ENCODE results near the gene NEGR1.

NEGR1 gene

DNA sequence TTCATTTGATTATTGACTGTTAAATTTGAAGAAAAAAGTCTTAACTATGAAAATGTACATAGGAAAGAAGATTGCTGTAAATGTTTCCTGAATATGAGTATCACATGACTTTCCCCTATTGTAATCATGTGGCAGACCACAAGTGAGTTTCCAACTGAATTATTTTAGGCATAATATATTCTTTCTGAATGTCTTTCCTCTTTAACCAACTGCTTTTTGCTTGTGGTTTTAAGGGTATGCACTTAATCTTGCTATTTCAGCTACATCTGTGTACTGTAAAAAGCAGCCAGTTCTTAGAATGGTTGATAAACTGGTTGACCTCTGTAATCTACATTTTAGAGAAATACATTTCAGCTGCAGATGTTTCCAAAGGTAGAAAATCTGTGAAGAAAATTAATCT is 400.7 kb downstream of the NEGR1 start:
- Histone ChIP-seq H3K27me3 (ENCODE audit: insufficient read depth, low read length) (no peaks in the 10 kb centered on the region), H3K27ac (ENCODE audit: low read depth, low read length) (no peak overlapping the region), H3K4me1 (ENCODE audit: control insufficient read depth, insufficient read depth, low read length, unreplicated experiment) (no peaks in the 10 kb centered on the region), H3K4me3 (ENCODE audit: low read depth, low read length) (no peak overlapping the region), H2AFZ (ENCODE audit: low read length, unreplicated experiment) (no peak overlapping the region), H3K79me2 (ENCODE audit: control insufficient read depth, insufficient read depth, low read length, unreplicated experiment) (no peaks in the 10 kb centered on the region), H3K36me3 (ENCODE audit: insufficient read depth, low read length) (no peaks in the 10 kb centered on the region)

DNA sequence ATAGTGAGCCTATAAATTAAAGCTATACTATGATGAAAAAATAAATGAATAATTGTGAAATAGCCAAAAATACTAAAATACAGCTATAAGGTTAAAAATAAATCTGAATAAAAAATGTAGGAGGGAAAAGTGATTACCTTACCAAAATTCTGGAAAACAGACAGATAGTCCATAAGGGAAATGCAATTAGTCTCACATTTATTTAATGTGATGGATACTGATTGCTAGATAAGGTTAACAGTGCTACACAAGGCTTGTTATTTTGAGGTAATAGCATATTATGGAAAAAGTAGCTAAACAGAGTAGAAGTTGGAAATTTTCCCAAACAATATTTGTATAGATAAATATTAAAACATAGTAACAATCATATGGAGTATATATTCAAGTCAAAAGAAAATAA is 413.0 kb downstream of the NEGR1 start:
- H3K36me3 ChIP-seq (ENCODE audit: insufficient read depth, low read length), result no peaks in the 10 kb centered on the region
- H3K4me1 ChIP-seq (ENCODE audit: control insufficient read depth, insufficient read depth, low read length, unreplicated experiment), result no peaks in the 10 kb centered on the region
- no peak overlapping the region for H3K4me3 ChIP-seq (ENCODE audit: low read depth, low read length)

DNA sequence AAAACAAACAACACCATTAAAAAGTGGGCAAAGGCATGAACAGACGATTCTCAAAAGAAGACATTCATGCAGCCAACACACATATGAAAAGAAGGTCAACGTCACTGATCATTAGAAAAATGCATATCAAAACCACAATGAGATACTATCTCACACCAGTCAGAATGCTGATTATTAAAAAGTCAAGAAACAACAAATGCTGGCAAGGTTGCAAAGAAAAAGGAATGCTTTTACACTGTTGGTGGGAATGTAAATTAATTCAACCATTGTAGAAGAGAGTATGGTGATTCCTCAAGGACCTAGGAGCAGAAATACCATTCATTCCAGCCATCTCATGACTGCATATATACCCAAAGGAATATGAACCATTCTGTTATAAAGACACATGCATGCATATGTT is 419.6 kb downstream of the NEGR1 start:
- H3K27ac ChIP-seq (ENCODE audit: low read depth, low read length), result no peak overlapping the region
- H3K4me1 ChIP-seq (ENCODE audit: control insufficient read depth, insufficient read depth, low read length, unreplicated experiment), result peaks cover 16% of the 10 kb centered on the region
- no peak overlapping the region for H3K4me3 ChIP-seq (ENCODE audit: low read depth, low read length)
- no peaks in the 10 kb centered on the region for H3K36me3 ChIP-seq (ENCODE audit: insufficient read depth, low read length)
- H3K27me3 ChIP-seq (ENCODE audit: insufficient read depth, low read length), result no peaks in the 10 kb centered on the region
- no peaks in the 10 kb centered on the region for H3K79me2 ChIP-seq (ENCODE audit: control insufficient read depth, insufficient read depth, low read length, unreplicated experiment)
- H2AFZ ChIP-seq (ENCODE audit: low read length, unreplicated experiment), result no peak overlapping the region

More for the DNA sequence above, 413.0 kb downstream of the NEGR1 start:
- Histone ChIP-seq H3K27me3 (ENCODE audit: insufficient read depth, low read length) (no peaks in the 10 kb centered on the region), H3K27ac (ENCODE audit: low read depth, low read length) (no peak overlapping the region), H2AFZ (ENCODE audit: low read length, unreplicated experiment) (no peak overlapping the region), H3K79me2 (ENCODE audit: control insufficient read depth, insufficient read depth, low read length, unreplicated experiment) (no peaks in the 10 kb centered on the region)

DNA sequence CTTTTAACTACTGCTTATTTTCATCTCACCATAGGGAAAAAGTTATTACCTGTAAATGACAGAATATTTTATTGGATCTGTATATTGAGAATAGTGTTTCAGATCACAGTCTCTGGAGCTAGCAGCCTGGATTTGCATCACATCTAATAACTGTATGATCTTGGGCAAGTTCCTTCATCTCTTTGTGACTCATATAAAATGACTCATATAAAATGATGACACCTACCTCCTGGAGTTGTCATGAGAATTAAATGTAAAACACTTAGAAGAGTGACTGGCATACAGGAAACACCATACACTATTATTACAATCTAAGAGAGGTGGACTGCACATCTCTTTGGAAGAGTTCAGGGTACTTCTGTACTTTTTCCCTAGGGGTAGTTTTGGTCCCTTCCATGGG is 421.3 kb downstream of the NEGR1 start:
- Histone ChIP-seq H3K36me3 (ENCODE audit: insufficient read depth, low read length) (no peaks in the 10 kb centered on the region), H3K4me1 (ENCODE audit: control insufficient read depth, insufficient read depth, low read length, unreplicated experiment) (peaks cover 28% of the 10 kb centered on the region), H3K4me3 (ENCODE audit: low read depth, low read length) (no peak overlapping the region), H3K27ac (ENCODE audit: low read depth, low read length) (no peak overlapping the region), H3K79me2 (ENCODE audit: control insufficient read depth, insufficient read depth, low read length, unreplicated experiment) (no peaks in the 10 kb centered on the region), H3K27me3 (ENCODE audit: insufficient read depth, low read length) (no peaks in the 10 kb centered on the region), H2AFZ (ENCODE audit: low read length, unreplicated experiment) (no peak overlapping the region)

DNA sequence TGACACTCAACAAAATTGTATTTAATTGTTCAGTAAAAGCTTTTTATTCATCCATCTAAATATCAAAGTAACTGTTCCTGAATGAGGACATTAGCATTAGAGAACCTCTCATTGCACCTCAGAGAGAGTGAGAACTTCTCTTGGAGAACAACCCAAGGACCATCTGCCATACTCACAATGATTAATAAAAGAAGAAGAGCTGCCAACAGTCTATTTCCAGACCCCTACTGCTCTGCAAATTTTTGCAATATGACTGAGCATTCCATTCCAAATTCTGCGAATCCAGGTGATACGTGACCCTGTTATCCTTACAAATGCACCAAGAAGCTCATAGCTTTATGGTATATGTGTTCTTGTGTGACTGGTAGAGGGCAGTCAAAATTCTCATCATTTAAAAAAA is 422.5 kb downstream of the NEGR1 start:
- H3K27me3 ChIP-seq (ENCODE audit: insufficient read depth, low read length), result no peaks in the 10 kb centered on the region
- no peak overlapping the region for H2AFZ ChIP-seq (ENCODE audit: low read length, unreplicated experiment)
- H3K79me2 ChIP-seq (ENCODE audit: control insufficient read depth, insufficient read depth, low read length, unreplicated experiment), result no peaks in the 10 kb centered on the region
- no peaks in the 10 kb centered on the region for H3K36me3 ChIP-seq (ENCODE audit: insufficient read depth, low read length)
- no peak overlapping the region for H3K27ac ChIP-seq (ENCODE audit: low read depth, low read length)
- H3K4me3 ChIP-seq (ENCODE audit: low read depth, low read length), result no peak overlapping the region
- H3K4me1 ChIP-seq (ENCODE audit: control insufficient read depth, insufficient read depth, low read length, unreplicated experiment), result peaks cover 28% of the 10 kb centered on the region

DNA sequence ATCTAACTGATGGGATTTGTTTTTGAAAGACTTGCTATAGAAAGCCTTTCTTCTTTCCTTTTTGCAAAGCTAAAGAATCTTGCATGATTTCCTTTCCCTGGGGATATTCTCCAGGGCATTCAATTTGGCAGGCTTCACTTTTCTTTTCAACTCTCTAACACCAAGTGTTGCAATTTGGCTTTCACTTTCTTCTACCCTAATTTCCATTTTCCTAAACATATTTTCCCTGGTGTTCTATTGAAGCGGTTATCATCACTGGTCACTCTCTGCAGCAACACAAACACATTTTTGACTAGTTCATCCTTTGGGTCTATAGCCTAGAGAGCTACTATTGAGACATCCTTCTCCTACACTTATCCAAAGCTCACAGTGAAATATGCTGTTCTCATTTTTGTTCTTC is 424.5 kb downstream of the NEGR1 start:
- Histone ChIP-seq H3K36me3 (ENCODE audit: insufficient read depth, low read length) (no peaks in the 10 kb centered on the region), H2AFZ (ENCODE audit: low read length, unreplicated experiment) (no peak overlapping the region), H3K27me3 (ENCODE audit: insufficient read depth, low read length) (no peaks in the 10 kb centered on the region), H3K27ac (ENCODE audit: low read depth, low read length) (no peak overlapping the region), H3K4me3 (ENCODE audit: low read depth, low read length) (peak overlapping the region; percentile 31; the same call in 1 of the 2 replicates), H3K79me2 (ENCODE audit: control insufficient read depth, insufficient read depth, low read length, unreplicated experiment) (no peaks in the 10 kb centered on the region), H3K4me1 (ENCODE audit: control insufficient read depth, insufficient read depth, low read length, unreplicated experiment) (peaks cover 28% of the 10 kb centered on the region)

DNA sequence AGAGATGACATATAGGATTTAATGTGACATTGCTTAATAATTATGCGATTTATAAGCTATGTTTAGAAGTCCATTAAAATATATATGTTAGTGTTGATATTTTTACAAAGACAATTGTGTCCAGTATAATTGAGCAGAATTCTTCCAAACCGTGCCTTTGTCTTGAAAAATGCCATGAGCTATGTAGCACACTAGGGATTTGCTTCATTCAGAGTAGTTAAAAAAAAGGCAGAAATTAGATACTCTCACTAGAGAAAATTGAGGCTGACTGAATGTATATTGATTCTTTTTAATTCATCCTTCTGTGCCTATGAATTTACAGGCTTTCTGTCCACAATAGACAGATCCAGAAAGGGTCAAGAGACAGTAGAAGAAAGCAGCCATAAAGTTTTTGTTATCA is 429.0 kb downstream of the NEGR1 start:
- Histone ChIP-seq H3K27ac (ENCODE audit: low read depth, low read length) (no peak overlapping the region), H3K79me2 (ENCODE audit: control insufficient read depth, insufficient read depth, low read length, unreplicated experiment) (no peaks in the 10 kb centered on the region), H2AFZ (ENCODE audit: low read length, unreplicated experiment) (no peak overlapping the region), H3K4me3 (ENCODE audit: low read depth, low read length) (no peak overlapping the region), H3K4me1 (ENCODE audit: control insufficient read depth, insufficient read depth, low read length, unreplicated experiment) (peaks cover 29% of the 10 kb centered on the region), H3K27me3 (ENCODE audit: insufficient read depth, low read length) (no peaks in the 10 kb centered on the region), H3K36me3 (ENCODE audit: insufficient read depth, low read length) (no peaks in the 10 kb centered on the region)

DNA sequence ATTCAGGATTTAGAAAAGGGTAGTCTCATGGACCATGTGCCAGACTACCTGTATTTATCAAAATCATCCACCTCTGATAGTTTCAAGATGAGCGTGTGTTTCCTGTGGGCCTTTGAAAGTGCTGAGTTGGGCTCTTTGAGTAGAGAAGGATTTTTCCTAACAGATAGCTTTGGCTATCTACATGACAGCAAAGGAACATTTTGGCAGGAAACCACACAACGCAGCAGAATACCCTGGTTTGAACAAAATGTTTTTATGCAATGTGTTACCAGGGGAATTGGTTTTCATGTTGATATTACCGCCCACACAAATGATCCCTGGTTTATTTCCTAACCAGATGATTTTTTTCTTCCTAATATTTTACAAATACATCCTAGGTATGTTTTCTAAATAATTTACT is 431.4 kb downstream of the NEGR1 start:
- no peaks in the 10 kb centered on the region for H3K36me3 ChIP-seq (ENCODE audit: insufficient read depth, low read length)
- H3K27me3 ChIP-seq (ENCODE audit: insufficient read depth, low read length), result no peaks in the 10 kb centered on the region
- no peaks in the 10 kb centered on the region for H3K79me2 ChIP-seq (ENCODE audit: control insufficient read depth, insufficient read depth, low read length, unreplicated experiment)
- H3K27ac ChIP-seq (ENCODE audit: low read depth, low read length), result peak overlapping the region; percentile 89
- H3K4me3 ChIP-seq (ENCODE audit: low read depth, low read length), result peak overlapping the region; percentile 53; the same call in 1 of the 2 replicates
- peak overlapping the region; percentile 73 for H2AFZ ChIP-seq (ENCODE audit: low read length, unreplicated experiment)
- peaks cover 13% of the 10 kb centered on the region for H3K4me1 ChIP-seq (ENCODE audit: control insufficient read depth, insufficient read depth, low read length, unreplicated experiment)

DNA sequence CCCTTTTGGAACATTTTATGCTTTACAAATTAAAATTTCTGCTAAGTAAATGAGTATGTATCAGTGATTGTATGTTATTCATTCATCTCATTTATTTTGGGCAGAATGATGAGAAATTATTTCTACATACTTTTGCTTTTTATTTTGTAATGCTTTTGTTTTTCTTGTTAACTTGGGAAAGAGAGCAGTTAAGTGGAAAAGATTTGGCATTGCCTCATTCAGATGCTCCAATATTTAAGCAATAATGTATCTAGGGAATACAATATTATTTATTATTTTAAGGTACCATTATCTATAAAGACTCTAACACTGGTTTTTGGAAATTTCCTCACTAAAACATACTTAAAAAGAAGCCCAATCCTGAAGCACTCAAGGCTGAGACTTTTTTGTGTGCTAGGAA is 431.8 kb downstream of the NEGR1 start:
- Histone ChIP-seq H2AFZ (ENCODE audit: low read length, unreplicated experiment) (peak overlapping the region; percentile 73), H3K4me1 (ENCODE audit: control insufficient read depth, insufficient read depth, low read length, unreplicated experiment) (peaks cover 13% of the 10 kb centered on the region), H3K27ac (ENCODE audit: low read depth, low read length) (peak overlapping the region; percentile 89)

DNA sequence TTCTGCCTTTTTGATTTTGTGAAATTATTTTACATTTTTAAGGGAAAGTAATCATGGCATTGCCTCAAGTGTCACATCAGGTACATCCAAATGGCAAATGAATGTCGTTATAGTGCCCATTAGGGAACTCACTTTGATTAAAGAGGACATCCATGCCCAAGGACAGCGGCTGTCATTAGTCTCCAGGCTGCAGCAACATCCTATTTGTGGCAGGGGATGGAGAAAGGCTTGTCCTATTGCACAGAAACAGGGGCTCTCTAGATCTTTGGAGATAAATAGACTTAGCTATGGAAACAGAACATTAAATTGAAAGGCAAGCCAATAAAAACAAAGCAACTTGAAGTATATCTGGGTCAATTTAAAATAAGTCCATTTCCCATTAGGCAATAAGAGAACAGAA is 439.3 kb downstream of the NEGR1 start:
- H3K4me3 ChIP-seq (ENCODE audit: low read depth, low read length), result no peak overlapping the region
- H3K27me3 ChIP-seq (ENCODE audit: insufficient read depth, low read length), result no peaks in the 10 kb centered on the region
- no peaks in the 10 kb centered on the region for H3K79me2 ChIP-seq (ENCODE audit: control insufficient read depth, insufficient read depth, low read length, unreplicated experiment)
- H3K4me1 ChIP-seq (ENCODE audit: control insufficient read depth, insufficient read depth, low read length, unreplicated experiment), result no peaks in the 10 kb centered on the region
- no peak overlapping the region for H2AFZ ChIP-seq (ENCODE audit: low read length, unreplicated experiment)
- H3K27ac ChIP-seq (ENCODE audit: low read depth, low read length), result no peak overlapping the region
- no peaks in the 10 kb centered on the region for H3K36me3 ChIP-seq (ENCODE audit: insufficient read depth, low read length)

More for the DNA sequence above, 431.8 kb downstream of the NEGR1 start:
- Histone ChIP-seq H3K36me3 (ENCODE audit: insufficient read depth, low read length) (no peaks in the 10 kb centered on the region), H3K4me3 (ENCODE audit: low read depth, low read length) (peak overlapping the region; percentile 53; the same call in 1 of the 2 replicates), H3K79me2 (ENCODE audit: control insufficient read depth, insufficient read depth, low read length, unreplicated experiment) (no peaks in the 10 kb centered on the region), H3K27me3 (ENCODE audit: insufficient read depth, low read length) (no peaks in the 10 kb centered on the region)

DNA sequence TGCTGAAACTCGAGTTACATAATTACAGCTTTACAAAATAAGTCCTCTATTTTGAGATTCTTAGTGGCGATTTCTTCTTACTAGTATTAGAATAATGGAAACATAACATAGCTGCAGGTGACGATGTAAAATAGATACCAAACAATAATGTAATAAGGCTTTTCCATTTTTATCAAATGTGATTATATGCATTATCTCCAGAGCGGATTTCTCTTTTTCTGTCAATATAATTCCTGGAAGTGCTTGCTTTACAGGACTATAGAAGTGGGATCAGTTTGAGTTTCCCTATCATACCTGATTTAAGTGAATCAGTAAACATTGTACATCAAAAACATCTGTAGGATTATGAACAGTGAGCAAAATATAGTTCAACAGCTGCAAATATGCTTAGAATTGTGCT is 442.5 kb downstream of the NEGR1 start:
- H3K36me3 ChIP-seq (ENCODE audit: insufficient read depth, low read length), result no peaks in the 10 kb centered on the region
- H3K27ac ChIP-seq (ENCODE audit: low read depth, low read length), result no peak overlapping the region
- H3K4me3 ChIP-seq (ENCODE audit: low read depth, low read length), result no peak overlapping the region
- no peaks in the 10 kb centered on the region for H3K27me3 ChIP-seq (ENCODE audit: insufficient read depth, low read length)
- H2AFZ ChIP-seq (ENCODE audit: low read length, unreplicated experiment), result no peak overlapping the region
- no peaks in the 10 kb centered on the region for H3K4me1 ChIP-seq (ENCODE audit: control insufficient read depth, insufficient read depth, low read length, unreplicated experiment)
- H3K79me2 ChIP-seq (ENCODE audit: control insufficient read depth, insufficient read depth, low read length, unreplicated experiment), result no peaks in the 10 kb centered on the region

Data from ACC112 (cell line).